C4-2B (cell line): ENCODE results near the gene SEMG1.

Source experiments
- H3K27ac ChIP-seq: fragments of 450-650 bp; 2 replicates; pipeline ENCODE4 v1.5.1; 2017
- CTCF ChIP-seq: fragments of 450-650 bp; conservative IDR thresholded peaks from 2 replicates; pipeline ENCODE4 v1.5.1; 2017; ENCODE audit warnings: mild to moderate bottlenecking
- ZFX ChIP-seq: fragments of 450-650 bp; IDR thresholded peaks from 2 replicates; pipeline ENCODE4 v1.6.1; 2017

Gene SEMG1

DNA sequence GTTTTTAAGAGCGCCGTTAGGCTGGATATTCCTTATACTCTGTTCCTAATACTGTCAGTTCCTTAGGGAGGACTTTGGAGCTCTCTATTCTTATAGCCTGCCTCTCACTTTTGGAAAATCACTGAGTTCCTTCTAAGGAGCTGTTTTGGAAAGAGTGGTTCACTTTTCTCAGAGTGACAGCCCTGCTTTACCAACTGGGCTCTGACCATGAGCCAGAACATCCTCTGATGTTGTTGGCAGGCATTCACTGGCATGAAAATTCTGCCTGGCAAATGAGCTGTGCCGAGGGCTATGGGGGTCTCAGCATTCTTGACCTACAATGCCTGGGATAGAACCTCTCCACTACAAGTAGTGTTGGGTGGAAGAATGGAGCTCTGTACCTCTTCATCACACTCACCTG is 14.9 kb upstream of the SEMG1 start:
- TF ChIP-seq ZFX (no peak), CTCF (no peak)
- no peak overlapping the region for H3K27ac ChIP-seq

GRCh38 chr20:45193331-45193730 is 13.5 kb upstream of the SEMG1 start:
- no peak for TF ChIP-seq CTCF
- no peak for TF ChIP-seq ZFX

GRCh38 chr20:45209924-45210323 is 3.1 kb downstream of the SEMG1 start:
- TF ChIP-seq CTCF, result no peak
- TF ChIP-seq ZFX, result no peak
- no peak overlapping the region for H3K27ac ChIP-seq

More at GRCh38 chr20:45193331-45193730, 13.5 kb upstream of the SEMG1 start:
- no peak overlapping the region for H3K27ac ChIP-seq

- H3K27ac ChIP-seq, result no peak overlapping the region
- TF ChIP-seq CTCF (no peak), ZFX (no peak)
Measured at GRCh38 chr20:45211569-45212474, 5.0 kb downstream of the SEMG1 start.

GRCh38 chr20:45212836-45213235 is 6.0 kb downstream of the SEMG1 start:
- H3K27ac ChIP-seq, result no peak overlapping the region
- TF ChIP-seq CTCF, result no peak
- TF ChIP-seq ZFX, result no peak

GRCh38 chr20:45218124-45218523 is 11.3 kb downstream of the SEMG1 start:
- H3K27ac ChIP-seq, result peak overlapping the region; percentile 92
- TF ChIP-seq CTCF (no peak), ZFX (no peak)

DNA sequence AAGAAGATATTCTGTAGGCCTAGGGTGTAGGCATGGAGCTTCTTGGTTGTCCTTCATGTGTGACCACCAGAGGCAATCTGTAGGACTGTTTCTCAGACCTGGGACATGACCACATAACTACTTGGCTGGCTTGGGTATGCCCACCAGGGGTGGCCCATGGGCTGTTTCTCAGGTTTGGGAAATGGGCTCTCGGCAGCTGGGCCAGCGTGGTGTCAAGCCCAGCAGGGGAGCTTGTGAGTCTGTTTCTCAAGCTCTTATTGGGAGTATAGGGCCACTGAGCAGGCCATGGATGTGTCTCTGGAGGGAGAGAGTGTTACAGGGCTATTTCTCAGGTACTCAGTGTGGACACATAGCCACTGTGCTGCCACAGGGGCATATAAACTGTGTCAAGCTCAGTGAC is 11.8 kb downstream of the SEMG1 start:
- peak overlapping the region; percentile 92 for H3K27ac ChIP-seq

More for the DNA sequence above, 11.8 kb downstream of the SEMG1 start:
- TF ChIP-seq ZFX, result no peak
- no peak; the same call in 1 of the 2 replicates for TF ChIP-seq CTCF
